ENCODE results near the gene COL18A1. TPM values are rescaled to one million over a fixed set of nuclear protein-coding genes. Genes with fewer than 3 reads are reported as not detected.

The COL18A1 gene
- total RNA-seq, 1 donor from 2014 or later, result 9.5 TPM

GRCh38 chr21:45411810-45412206, 6.8 kb downstream of the COL18A1 start:
- Mint-ChIP-seq H3K4me3 (ENCODE audit: unreplicated experiment) (no peak overlapping the region), H3K4me1 (ENCODE audit: low read depth, unreplicated experiment) (peaks cover 3% of the 10 kb centered on the region), H3K27ac (ENCODE audit: unreplicated experiment) (no peak overlapping the region)

GRCh38 chr21:45412491-45412890, 7.5 kb downstream of the COL18A1 start:
- Mint-ChIP-seq H3K9me3 (ENCODE audit: unreplicated experiment) (peaks cover 7% of the 10 kb centered on the region), H3K27ac (ENCODE audit: unreplicated experiment) (no peak overlapping the region), H3K4me1 (ENCODE audit: low read depth, unreplicated experiment) (peaks cover 5% of the 10 kb centered on the region), H3K4me3 (ENCODE audit: unreplicated experiment) (no peak overlapping the region), H3K27me3 (ENCODE audit: unreplicated experiment) (peaks cover 3% of the 10 kb centered on the region), H3K36me3 (ENCODE audit: unreplicated experiment) (no peaks in the 10 kb centered on the region)
- no peak for DNase-seq
- TF ChIP-seq CTCF (IDR thresholded peaks at IDR 0.05; ENCODE audit: partially characterized antibody, unreplicated experiment), result no peak

More at GRCh38 chr21:45411810-45412206, 6.8 kb downstream of the COL18A1 start:
- Mint-ChIP-seq H3K36me3 (ENCODE audit: unreplicated experiment) (no peaks in the 10 kb centered on the region), H3K9me3 (ENCODE audit: unreplicated experiment) (peaks cover 5% of the 10 kb centered on the region), H3K27me3 (ENCODE audit: unreplicated experiment) (peaks cover 3% of the 10 kb centered on the region)
- no peak for TF ChIP-seq CTCF (IDR thresholded peaks at IDR 0.05; ENCODE audit: partially characterized antibody, unreplicated experiment)
- DNase-seq, result no peak

GRCh38 chr21:45412909-45413611, 8.1 kb downstream of the COL18A1 start:
- H3K4me1 Mint-ChIP-seq (ENCODE audit: low read depth, unreplicated experiment), result peaks cover 5% of the 10 kb centered on the region
- no peaks in the 10 kb centered on the region for H3K36me3 Mint-ChIP-seq (ENCODE audit: unreplicated experiment)
- H3K27me3 Mint-ChIP-seq (ENCODE audit: unreplicated experiment), result peaks cover 3% of the 10 kb centered on the region
- TF ChIP-seq CTCF (IDR thresholded peaks at IDR 0.05; ENCODE audit: partially characterized antibody, unreplicated experiment), result no peak
- peaks cover 7% of the 10 kb centered on the region for H3K9me3 Mint-ChIP-seq (ENCODE audit: unreplicated experiment)
- H3K4me3 Mint-ChIP-seq (ENCODE audit: unreplicated experiment), result no peak overlapping the region
- H3K27ac Mint-ChIP-seq (ENCODE audit: unreplicated experiment), result no peak overlapping the region
- peak; percentile 17 for DNase-seq

GRCh38 chr21:45413922-45414321, 9.0 kb downstream of the COL18A1 start:
- H3K4me1 Mint-ChIP-seq (ENCODE audit: low read depth, unreplicated experiment), result peaks cover 5% of the 10 kb centered on the region
- no peaks in the 10 kb centered on the region for H3K36me3 Mint-ChIP-seq (ENCODE audit: unreplicated experiment)
- no peak overlapping the region for H3K4me3 Mint-ChIP-seq (ENCODE audit: unreplicated experiment)
- no peak overlapping the region for H3K27ac Mint-ChIP-seq (ENCODE audit: unreplicated experiment)
- TF ChIP-seq CTCF (IDR thresholded peaks at IDR 0.05; ENCODE audit: partially characterized antibody, unreplicated experiment), result no peak
- H3K9me3 Mint-ChIP-seq (ENCODE audit: unreplicated experiment), result peaks cover 7% of the 10 kb centered on the region
- peak; percentile 11 for DNase-seq
- H3K27me3 Mint-ChIP-seq (ENCODE audit: unreplicated experiment), result peaks cover 3% of the 10 kb centered on the region

- Mint-ChIP-seq H3K4me3 (ENCODE audit: unreplicated experiment) (no peak overlapping the region), H3K27ac (ENCODE audit: unreplicated experiment) (no peak overlapping the region), H3K27me3 (ENCODE audit: unreplicated experiment) (peaks cover 3% of the 10 kb centered on the region), H3K36me3 (ENCODE audit: unreplicated experiment) (no peaks in the 10 kb centered on the region), H3K9me3 (ENCODE audit: unreplicated experiment) (peaks cover 7% of the 10 kb centered on the region), H3K4me1 (ENCODE audit: low read depth, unreplicated experiment) (peaks cover 5% of the 10 kb centered on the region)
- no peak for TF ChIP-seq CTCF (IDR thresholded peaks at IDR 0.05; ENCODE audit: partially characterized antibody, unreplicated experiment)
- DNase-seq, result peak; percentile 9
These were observed 9.6 kb downstream of the COL18A1 start for GRCh38 chr21:45414396-45415187.
